Measurements from ENCODE around the gene PCDH9. TPM values are rescaled to one million over a fixed set of nuclear protein-coding genes. Genes with fewer than 3 reads are reported as not detected.

Gene PCDH9
- polyA plus RNA-seq, 3 donors: 0.03 TPM; not detected in 1

DNA sequence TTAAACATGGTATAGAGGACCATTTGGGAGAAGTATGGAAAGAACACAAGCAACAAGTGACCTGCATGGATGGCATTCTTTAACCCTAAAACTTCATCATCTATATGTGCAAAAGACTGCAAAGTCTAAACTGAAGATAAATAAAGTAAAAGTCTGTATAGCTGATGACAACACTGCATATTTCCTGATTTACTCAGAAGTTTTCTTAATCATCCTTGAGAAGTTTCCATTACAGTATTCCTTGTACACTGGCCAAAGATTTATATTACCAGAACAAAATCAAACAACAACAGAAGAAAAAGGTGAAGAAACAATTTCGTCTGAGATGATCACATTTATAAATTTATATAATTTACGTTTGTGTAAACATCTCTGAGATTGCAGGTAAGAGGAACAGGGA is 805.7 kb downstream of the PCDH9 start:
- H3K36me3 ChIP-seq (replicated peaks in 1 of 2; ENCODE audit: control insufficient read depth in 1 of 2, insufficient read depth in 2 of 2, low read length in 2 of 2): no peaks in the 10 kb centered on the region
- no peak overlapping the region for H3K4me2 ChIP-seq (replicated peaks; ENCODE audit: extremely low read depth, low read length, poor library complexity, severe bottlenecking)
- no peaks in the 10 kb centered on the region for H3K27me3 ChIP-seq (ENCODE audit: control insufficient read depth in 2 of 2, insufficient read depth in 2 of 2, low read length in 2 of 2)
- H3K9ac ChIP-seq (ENCODE audit: insufficient read depth, low read length, poor library complexity, severe bottlenecking): no peak overlapping the region
- no peak overlapping the region for H3K27ac ChIP-seq (ENCODE audit: low read depth in 1 of 2, low read length in 2 of 2)
- H3K4me3 Mint-ChIP-seq: no peak overlapping the region
- no peak overlapping the region for H3K4me3 ChIP-seq (replicated peaks in 1 of 3; ENCODE audit: low read depth in 2 of 3, low read length in 3 of 3)
- no peaks in the 10 kb centered on the region for H3K4me1 ChIP-seq (ENCODE audit: control insufficient read depth in 1 of 2, insufficient read depth in 2 of 2, low read length in 2 of 2)
- no peaks in the 10 kb centered on the region for H4K20me1 ChIP-seq (ENCODE audit: insufficient read depth, low read length)
- WGBS (ENCODE audit: insufficient coverage): no CpG with 5 or more reads among the region's 2 CpGs
- no peak for DNase-seq
- no peak overlapping the region for H2AFZ ChIP-seq (ENCODE audit: insufficient read depth, low read depth, low read length, poor library complexity, severe bottlenecking)
- peaks cover 5 to 20% (median 14%) of the 10 kb centered on the region in 7 donors for H3K9me3 Mint-ChIP-seq
- TF ChIP-seq, protein P1, sequence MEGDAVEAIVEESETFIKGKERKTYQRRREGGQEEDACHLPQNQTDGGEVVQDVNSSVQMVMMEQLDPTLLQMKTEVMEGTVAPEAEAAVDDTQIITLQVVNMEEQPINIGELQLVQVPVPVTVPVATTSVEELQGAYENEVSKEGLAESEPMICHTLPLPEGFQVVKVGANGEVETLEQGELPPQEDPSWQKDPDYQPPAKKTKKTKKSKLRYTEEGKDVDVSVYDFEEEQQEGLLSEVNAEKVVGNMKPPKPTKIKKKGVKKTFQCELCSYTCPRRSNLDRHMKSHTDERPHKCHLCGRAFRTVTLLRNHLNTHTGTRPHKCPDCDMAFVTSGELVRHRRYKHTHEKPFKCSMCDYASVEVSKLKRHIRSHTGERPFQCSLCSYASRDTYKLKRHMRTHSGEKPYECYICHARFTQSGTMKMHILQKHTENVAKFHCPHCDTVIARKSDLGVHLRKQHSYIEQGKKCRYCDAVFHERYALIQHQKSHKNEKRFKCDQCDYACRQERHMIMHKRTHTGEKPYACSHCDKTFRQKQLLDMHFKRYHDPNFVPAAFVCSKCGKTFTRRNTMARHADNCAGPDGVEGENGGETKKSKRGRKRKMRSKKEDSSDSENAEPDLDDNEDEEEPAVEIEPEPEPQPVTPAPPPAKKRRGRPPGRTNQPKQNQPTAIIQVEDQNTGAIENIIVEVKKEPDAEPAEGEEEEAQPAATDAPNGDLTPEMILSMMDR (IDR thresholded peaks at IDR 0.05): no peak
- no peak overlapping the region for H3K27ac Mint-ChIP-seq
- H3K79me2 ChIP-seq (ENCODE audit: insufficient read depth, low read length): no peaks in the 10 kb centered on the region
- H3K36me3 Mint-ChIP-seq: no peaks in the 10 kb centered on the region
- H3K27me3 Mint-ChIP-seq (ENCODE audit: low read depth in 3 of 3): no peaks in the 10 kb centered on the region
- H3K4me1 Mint-ChIP-seq: no peaks in the 10 kb centered on the region
- peaks cover 10 to 11% of the 10 kb centered on the region in 2 donors for H3K9me3 ChIP-seq (replicated peaks in 1 of 2; ENCODE audit: control insufficient read depth in 1 of 2, insufficient read depth in 1 of 2, low read length in 2 of 2)
- intact Hi-C loops (cut with micrococcal nuclease): no loop called here

DNA sequence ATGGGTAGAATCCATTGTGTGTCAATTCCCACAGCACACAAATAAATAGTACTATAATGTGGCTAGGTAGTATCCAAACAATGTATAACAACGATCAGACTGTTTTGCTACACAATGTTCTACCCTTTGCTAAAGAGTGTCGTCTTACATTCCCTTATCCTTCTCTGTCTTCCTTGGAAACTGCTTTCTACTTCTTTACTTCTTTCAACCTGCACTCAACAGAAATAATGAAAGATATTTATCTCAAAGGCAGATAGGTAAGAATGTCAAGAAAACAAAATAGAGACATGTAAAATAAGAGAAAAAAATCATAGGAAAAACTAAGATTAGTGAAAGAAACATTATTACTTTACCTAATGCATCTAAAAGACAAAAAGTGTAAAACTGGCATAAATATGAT is 814.7 kb downstream of the PCDH9 start:
- Histone ChIP-seq H3K4me3 (replicated peaks in 1 of 3; ENCODE audit: low read depth in 2 of 3, low read length in 3 of 3) (no peak overlapping the region), H3K36me3 (replicated peaks in 1 of 2; ENCODE audit: control insufficient read depth in 1 of 2, insufficient read depth in 2 of 2, low read length in 2 of 2) (no peaks in the 10 kb centered on the region), H3K4me2 (replicated peaks; ENCODE audit: extremely low read depth, low read length, poor library complexity, severe bottlenecking) (no peak overlapping the region), H3K27me3 (ENCODE audit: control insufficient read depth in 2 of 2, insufficient read depth in 2 of 2, low read length in 2 of 2) (no peaks in the 10 kb centered on the region), H2AFZ (ENCODE audit: insufficient read depth, low read depth, low read length, poor library complexity, severe bottlenecking) (no peak overlapping the region), H3K27ac (ENCODE audit: low read depth in 1 of 2, low read length in 2 of 2) (no peak overlapping the region), H3K79me2 (ENCODE audit: insufficient read depth, low read length) (no peaks in the 10 kb centered on the region), H4K20me1 (ENCODE audit: insufficient read depth, low read length) (no peaks in the 10 kb centered on the region), H3K9me3 (replicated peaks in 1 of 2; ENCODE audit: control insufficient read depth in 1 of 2, insufficient read depth in 1 of 2, low read length in 2 of 2) (peaks cover 13% of the 10 kb centered on the region in 2 donors), H3K9ac (ENCODE audit: insufficient read depth, low read length, poor library complexity, severe bottlenecking) (no peak overlapping the region), H3K4me1 (ENCODE audit: control insufficient read depth in 1 of 2, insufficient read depth in 2 of 2, low read length in 2 of 2) (no peaks in the 10 kb centered on the region)
- H3K4me3 Mint-ChIP-seq: no peak overlapping the region
- no peaks in the 10 kb centered on the region for H3K27me3 Mint-ChIP-seq (ENCODE audit: low read depth in 3 of 3)
- intact Hi-C loops (cut with micrococcal nuclease): no loop called here
- no peaks in the 10 kb centered on the region for H3K36me3 Mint-ChIP-seq
- TF ChIP-seq, protein P1 (IDR thresholded peaks at IDR 0.05): no peak
- WGBS (ENCODE audit: insufficient coverage): no CpG with 5 or more reads among the region's 2 CpGs
- H3K9me3 Mint-ChIP-seq: peaks cover 5 to 18% (median 13%) of the 10 kb centered on the region in 7 donors
- no peaks in the 10 kb centered on the region for H3K4me1 Mint-ChIP-seq
- no peak overlapping the region for H3K27ac Mint-ChIP-seq
- DNase-seq: no peak
